Bronchial epithelial cell (primary cell): Measurements from ENCODE around the gene MTG1. TPM values are rescaled to one million over a fixed set of nuclear protein-coding genes. Genes with fewer than 3 reads are reported as not detected.
"Not testable (repeated sequence)": the region's sequence is repeated elsewhere in the genome, so short reads cannot be mapped to it uniquely, and the experiment has no call there.

ENCODE experiments used
- DNase-seq: peaks from one replicate; pipeline ENCODE4 v3.0.0-alpha.2; 2010; ENCODE audit warnings: low read depth
- FAIRE-seq: peaks from 2 replicates; lab custom pipeline; 2011; peaks lifted over from hg19 to GRCh38; lab: Jason Lieb, UNC
- H3K27me3 ChIP-seq: 2 replicates; pipeline ENCODE4 v1.5.1; 2011; ENCODE audit warnings: low read length; ENCODE audit not compliant: control insufficient read depth, insufficient read depth
- H3K36me3 ChIP-seq: 2 replicates; pipeline ENCODE4 v1.5.1; 2011; ENCODE audit warnings: low read length; ENCODE audit not compliant: control insufficient read depth, insufficient read depth
- H3K4me3 ChIP-seq: 2 replicates; pipeline ENCODE4 v1.5.1; 2011; ENCODE audit warnings: mild to moderate bottlenecking, low read depth, low read length, control low read depth
- total RNA-seq: library from RNA; depleted of rRNA; stranded (reverse); fragments of >200 nt; gene quantifications from 2 replicates; pipeline ENCODE4 v1.2.1, GENCODE V29; 2014
- TF ChIP-seq, protein P1 (sequence below): IDR thresholded peaks from 2 replicates; pipeline ENCODE4 v1.5.1; 2011; ENCODE audit warnings: mild to moderate bottlenecking, moderate library complexity, low read length, control low read depth, inconsistent platforms; ENCODE audit not compliant: insufficient read depth, severe bottlenecking

MTG1 gene
- total RNA-seq, 1 donor from 2014 or later: 20.5 TPM

DNA sequence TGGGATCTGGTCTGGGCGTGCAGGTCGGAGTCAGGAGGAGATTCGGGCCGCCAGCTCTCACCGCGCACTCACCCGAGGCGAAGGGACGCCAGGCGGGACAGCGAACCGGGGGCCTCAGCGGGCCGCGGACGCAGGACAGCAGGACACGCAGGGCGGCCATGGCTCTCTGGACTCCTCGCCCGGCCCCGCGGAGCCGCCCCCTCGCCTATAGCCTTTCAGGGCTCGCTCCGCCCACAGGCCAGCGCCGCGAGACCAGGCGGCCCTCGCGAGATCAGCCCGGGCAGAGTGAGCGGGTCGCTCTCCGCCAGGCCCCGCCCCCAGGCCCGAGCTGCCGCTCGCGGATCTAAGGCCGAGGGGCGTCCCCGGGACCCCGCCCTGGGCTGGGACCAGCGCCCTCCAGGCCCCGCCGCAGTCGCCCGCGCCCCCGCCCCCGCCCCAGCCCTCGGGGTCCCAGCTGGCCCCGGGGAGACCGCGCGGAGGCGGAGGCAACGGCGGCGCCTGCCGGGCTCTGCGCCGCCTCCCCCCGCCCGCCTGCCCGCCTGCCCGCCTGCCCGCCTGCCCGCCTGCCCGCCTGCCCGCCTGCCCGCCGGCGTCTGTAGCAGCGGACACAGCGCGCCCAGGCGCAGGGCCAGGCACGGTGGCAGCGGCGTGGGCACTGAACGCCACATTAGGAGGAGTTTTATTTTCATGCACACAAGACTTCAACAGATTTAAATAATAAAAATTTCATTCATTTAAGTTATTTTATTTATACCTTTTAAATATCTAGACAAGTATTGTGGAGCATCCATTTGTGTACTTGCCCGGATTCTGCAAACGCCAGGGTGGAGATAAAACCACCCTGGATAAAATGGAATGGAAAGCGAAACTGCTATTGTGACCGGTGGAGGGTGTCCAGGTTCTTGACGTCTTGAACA lies 20.5 kb upstream of the MTG1 start, which contains the start of gene ECHS1:
TSS of gene ECHS1 (minus strand) at position 181 of the 917 bp plus-strand sequence. CDS start at position 160, 21 bp downstream.
- TF ChIP-seq, protein P1, sequence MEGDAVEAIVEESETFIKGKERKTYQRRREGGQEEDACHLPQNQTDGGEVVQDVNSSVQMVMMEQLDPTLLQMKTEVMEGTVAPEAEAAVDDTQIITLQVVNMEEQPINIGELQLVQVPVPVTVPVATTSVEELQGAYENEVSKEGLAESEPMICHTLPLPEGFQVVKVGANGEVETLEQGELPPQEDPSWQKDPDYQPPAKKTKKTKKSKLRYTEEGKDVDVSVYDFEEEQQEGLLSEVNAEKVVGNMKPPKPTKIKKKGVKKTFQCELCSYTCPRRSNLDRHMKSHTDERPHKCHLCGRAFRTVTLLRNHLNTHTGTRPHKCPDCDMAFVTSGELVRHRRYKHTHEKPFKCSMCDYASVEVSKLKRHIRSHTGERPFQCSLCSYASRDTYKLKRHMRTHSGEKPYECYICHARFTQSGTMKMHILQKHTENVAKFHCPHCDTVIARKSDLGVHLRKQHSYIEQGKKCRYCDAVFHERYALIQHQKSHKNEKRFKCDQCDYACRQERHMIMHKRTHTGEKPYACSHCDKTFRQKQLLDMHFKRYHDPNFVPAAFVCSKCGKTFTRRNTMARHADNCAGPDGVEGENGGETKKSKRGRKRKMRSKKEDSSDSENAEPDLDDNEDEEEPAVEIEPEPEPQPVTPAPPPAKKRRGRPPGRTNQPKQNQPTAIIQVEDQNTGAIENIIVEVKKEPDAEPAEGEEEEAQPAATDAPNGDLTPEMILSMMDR: no peak
- H3K36me3 ChIP-seq: peaks cover 13% of the 10 kb centered on the region
- no peaks in the 10 kb centered on the region for H3K27me3 ChIP-seq
- H3K4me3 ChIP-seq: peak within 1 kb of the TSS; percentile 96
- no peak for FAIRE-seq
- DNase-seq: peak; percentile 68

DNA sequence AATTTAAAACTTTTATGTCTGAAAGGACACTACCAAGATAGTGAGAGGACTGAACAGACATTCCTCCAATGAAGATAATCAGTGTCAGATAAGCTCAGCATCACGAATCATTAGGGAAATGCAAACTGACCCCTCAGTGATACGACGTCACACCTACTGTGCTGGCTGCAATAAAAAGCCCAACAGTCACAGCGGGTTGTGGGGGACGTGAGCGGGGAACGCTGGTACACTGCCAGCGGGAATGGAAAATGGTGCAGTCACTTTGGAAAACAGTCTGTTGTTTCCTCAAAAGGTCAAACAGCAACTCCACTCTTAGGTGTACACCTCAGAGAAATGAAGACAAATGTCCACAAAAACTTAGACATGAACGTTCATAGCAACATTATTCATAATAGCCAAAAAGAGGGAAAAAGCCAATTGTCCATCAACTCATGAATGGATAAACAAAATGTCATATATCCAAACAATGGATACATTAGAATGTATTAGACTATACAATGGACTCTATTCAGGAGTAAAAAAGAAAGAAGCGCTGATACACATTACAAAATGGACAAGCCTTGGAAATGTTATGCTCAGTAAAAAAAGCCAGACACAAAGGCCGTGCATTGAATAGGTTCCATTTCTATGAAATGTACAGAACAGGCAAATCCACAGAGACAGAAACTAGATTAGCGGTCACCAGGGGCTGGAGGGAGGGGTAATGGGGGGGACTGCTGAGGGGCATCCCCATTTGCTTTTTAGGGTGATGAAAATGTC lies 18.4 kb upstream of the MTG1 start:
- TF ChIP-seq, protein P1: no peak
- no peaks in the 10 kb centered on the region for H3K27me3 ChIP-seq
- DNase-seq: no peak
- H3K36me3 ChIP-seq: peaks cover 1% of the 10 kb centered on the region
- FAIRE-seq: no peak
- H3K4me3 ChIP-seq: no peak overlapping the region

DNA sequence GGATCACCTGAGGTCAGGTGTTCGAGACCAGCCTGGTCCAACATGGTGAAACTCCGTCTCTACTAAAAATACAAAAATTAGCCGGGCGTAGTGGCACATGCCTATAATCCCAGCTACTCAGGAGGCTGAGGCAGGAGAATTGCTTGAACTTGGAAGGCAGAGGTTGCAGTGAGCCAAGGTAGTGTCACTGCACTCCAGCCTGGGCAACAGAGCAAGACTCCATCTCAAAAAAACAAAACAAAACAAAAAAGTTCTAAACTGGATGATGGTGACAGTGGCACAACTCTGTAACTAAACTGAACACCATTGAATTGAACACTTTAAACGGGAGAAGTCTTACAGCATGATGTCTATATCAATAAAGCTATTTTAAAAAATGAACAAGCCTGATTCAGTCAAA lies 17.8 kb upstream of the MTG1 start:
- not testable (repeated sequence) for DNase-seq, H3K4me3 ChIP-seq, H3K36me3 ChIP-seq, H3K27me3 ChIP-seq, FAIRE-seq

DNA sequence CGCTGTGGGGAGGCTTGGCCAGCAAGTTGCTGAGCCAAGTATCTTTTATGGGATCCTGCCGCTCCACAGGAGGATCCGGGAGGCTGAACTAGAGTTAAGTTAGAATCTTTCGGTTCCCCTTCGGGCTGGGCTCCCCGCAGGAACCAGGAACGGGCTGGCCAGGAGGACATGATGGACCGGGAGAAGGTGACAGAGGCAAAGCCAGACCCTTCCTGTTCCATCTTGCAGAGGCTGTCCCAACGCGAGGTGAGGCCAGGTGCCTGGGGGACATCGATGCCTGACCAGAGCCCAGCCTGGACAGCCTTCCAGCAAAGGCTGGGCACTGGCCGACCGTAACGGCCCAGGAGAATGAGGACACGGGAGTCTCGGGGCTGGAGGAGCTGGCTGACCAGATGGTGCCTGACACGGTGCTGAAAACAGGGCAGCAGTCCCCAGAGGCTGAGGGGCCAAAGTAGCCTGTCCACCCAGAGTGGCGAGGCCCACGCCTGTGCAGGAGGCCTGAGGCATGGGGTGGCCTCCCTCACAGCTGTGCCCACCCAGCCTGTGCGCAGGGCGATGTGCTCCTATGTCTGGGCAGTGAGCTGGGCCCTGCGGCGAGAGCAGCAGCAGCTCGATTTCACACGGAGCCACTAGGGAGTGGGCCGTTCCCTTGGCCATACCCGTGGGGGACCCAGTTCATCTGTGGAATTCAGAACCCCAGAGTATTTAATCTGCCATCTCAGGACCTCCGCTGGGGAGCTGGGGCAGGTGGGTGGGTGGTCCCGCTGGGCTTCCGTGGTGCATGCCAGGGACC lies 16.7 kb upstream of the MTG1 start:
- TF ChIP-seq, protein P1: no peak
- DNase-seq (no peak), FAIRE-seq (no peak)
- Histone ChIP-seq H3K27me3 (no peaks in the 10 kb centered on the region), H3K36me3 (no peaks in the 10 kb centered on the region), H3K4me3 (no peak overlapping the region)

DNA sequence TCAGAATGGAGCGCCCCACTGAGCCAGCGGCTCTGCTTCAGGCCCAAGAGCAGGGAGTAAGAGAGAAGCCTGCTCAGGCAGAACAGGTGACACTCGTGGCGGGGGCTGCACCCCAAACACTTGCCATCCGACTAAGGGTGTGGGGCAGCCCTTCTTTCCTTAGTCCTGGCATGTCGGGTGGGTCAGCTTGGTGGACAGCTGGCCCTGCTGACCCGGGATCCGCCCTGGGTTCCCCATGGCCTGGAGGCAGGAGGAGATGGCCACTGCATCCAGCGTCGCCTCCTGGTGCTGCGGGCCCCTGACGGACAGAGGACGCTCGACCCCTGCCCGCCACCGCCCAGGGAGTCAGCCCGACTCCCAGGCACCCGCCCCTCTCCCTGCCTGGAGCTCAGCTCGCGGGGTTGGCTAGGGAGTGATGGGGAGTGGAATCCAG lies 16.1 kb upstream of the MTG1 start:
- peak overlapping the region; percentile 68 for H3K4me3 ChIP-seq
- FAIRE-seq (no peak), DNase-seq (no peak)
- no peaks in the 10 kb centered on the region for H3K27me3 ChIP-seq
- H3K36me3 ChIP-seq: no peaks in the 10 kb centered on the region
- TF ChIP-seq, protein P1: no peak
